ENCODE results near the gene VPS41.

- TF ChIP-seq CTCF (IDR thresholded peaks at IDR 0.05) = no peak
- TF ChIP-seq EP300 (IDR thresholded peaks at IDR 0.05) = no peak
- TF ChIP-seq POLR2A (IDR thresholded peaks at IDR 0.05) = no peak
Observed at GRCh38 chr7:38909870-38910269, 879 bp upstream of the VPS41 start.

Measured in sigmoid colon (tissue), 4 donors.